ENCODE results near the gene DRC7.

Gene DRC7

GRCh38 chr16:57684626-57685358 is 9.8 kb upstream of the DRC7 start:
- no peak overlapping the region for H3K27ac ChIP-seq (ENCODE audit: low read length)
- H3K9ac ChIP-seq (ENCODE audit: low read length), result no peak overlapping the region
- no peak overlapping the region for H3K4me3 ChIP-seq (ENCODE audit: low read length)
- H3K27me3 ChIP-seq (ENCODE audit: low read depth, low read length), result 0 out of 2 replicates have a peak, but pooled peaks cover 11% of the 10 kb centered on the region
- no peak overlapping the region for H2AFZ ChIP-seq (ENCODE audit: low read depth, low read length)
- no peaks in the 10 kb centered on the region for H3K4me1 ChIP-seq (ENCODE audit: low read length)
- no peak for TF ChIP-seq EZH2phosphoT487 (IDR thresholded peaks at IDR 0.05; ENCODE audit: low read depth)
- TF ChIP-seq, protein P1, sequence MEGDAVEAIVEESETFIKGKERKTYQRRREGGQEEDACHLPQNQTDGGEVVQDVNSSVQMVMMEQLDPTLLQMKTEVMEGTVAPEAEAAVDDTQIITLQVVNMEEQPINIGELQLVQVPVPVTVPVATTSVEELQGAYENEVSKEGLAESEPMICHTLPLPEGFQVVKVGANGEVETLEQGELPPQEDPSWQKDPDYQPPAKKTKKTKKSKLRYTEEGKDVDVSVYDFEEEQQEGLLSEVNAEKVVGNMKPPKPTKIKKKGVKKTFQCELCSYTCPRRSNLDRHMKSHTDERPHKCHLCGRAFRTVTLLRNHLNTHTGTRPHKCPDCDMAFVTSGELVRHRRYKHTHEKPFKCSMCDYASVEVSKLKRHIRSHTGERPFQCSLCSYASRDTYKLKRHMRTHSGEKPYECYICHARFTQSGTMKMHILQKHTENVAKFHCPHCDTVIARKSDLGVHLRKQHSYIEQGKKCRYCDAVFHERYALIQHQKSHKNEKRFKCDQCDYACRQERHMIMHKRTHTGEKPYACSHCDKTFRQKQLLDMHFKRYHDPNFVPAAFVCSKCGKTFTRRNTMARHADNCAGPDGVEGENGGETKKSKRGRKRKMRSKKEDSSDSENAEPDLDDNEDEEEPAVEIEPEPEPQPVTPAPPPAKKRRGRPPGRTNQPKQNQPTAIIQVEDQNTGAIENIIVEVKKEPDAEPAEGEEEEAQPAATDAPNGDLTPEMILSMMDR (IDR thresholded peaks at IDR 0.05; ENCODE audit: low read depth, low read length), result no peak
- no peaks in the 10 kb centered on the region for H3K9me3 ChIP-seq (ENCODE audit: insufficient read depth, low read length)
- no peaks in the 10 kb centered on the region for H3K36me3 ChIP-seq (replicated peaks; ENCODE audit: low read depth, low read length)
- H3K4me2 ChIP-seq (ENCODE audit: low read length), result no peak overlapping the region
- no peaks in the 10 kb centered on the region for H4K20me1 ChIP-seq (ENCODE audit: insufficient read depth, low read length)
- no peaks in the 10 kb centered on the region for H3K79me2 ChIP-seq (ENCODE audit: low read length)

DNA sequence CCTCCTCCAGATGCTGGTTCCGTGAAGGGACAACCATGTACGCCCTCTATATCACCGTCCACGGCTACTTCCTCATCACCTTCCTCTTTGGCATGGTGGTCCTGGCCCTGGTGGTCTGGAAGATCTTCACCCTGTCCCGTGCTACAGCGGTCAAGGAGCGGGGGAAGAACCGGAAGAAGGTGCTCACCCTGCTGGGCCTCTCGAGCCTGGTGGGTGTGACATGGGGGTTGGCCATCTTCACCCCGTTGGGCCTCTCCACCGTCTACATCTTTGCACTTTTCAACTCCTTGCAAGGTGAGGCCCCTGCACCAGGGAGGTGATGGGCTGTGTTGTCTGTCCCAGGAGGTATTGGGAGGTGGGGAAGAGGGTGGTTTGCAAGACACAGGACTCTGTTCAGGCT is 9.0 kb upstream of the DRC7 start:
- H4K20me1 ChIP-seq (ENCODE audit: insufficient read depth, low read length), result no peaks in the 10 kb centered on the region
- H3K4me2 ChIP-seq (ENCODE audit: low read length), result no peak overlapping the region
- no peaks in the 10 kb centered on the region for H3K36me3 ChIP-seq (replicated peaks; ENCODE audit: low read depth, low read length)
- no peak overlapping the region for H3K4me3 ChIP-seq (ENCODE audit: low read length)
- H3K4me1 ChIP-seq (ENCODE audit: low read length), result no peaks in the 10 kb centered on the region
- H3K79me2 ChIP-seq (ENCODE audit: low read length), result no peaks in the 10 kb centered on the region
- no peak overlapping the region for H3K9ac ChIP-seq (ENCODE audit: low read length)
- 0 out of 2 replicates have a peak, but pooled peaks cover 11% of the 10 kb centered on the region for H3K27me3 ChIP-seq (ENCODE audit: low read depth, low read length)
- H2AFZ ChIP-seq (ENCODE audit: low read depth, low read length), result no peak overlapping the region
- TF ChIP-seq, protein P1 (IDR thresholded peaks at IDR 0.05; ENCODE audit: low read depth, low read length), result no peak
- TF ChIP-seq EZH2phosphoT487 (IDR thresholded peaks at IDR 0.05; ENCODE audit: low read depth), result no peak
- no peaks in the 10 kb centered on the region for H3K9me3 ChIP-seq (ENCODE audit: insufficient read depth, low read length)
- no peak overlapping the region for H3K27ac ChIP-seq (ENCODE audit: low read length)

DNA sequence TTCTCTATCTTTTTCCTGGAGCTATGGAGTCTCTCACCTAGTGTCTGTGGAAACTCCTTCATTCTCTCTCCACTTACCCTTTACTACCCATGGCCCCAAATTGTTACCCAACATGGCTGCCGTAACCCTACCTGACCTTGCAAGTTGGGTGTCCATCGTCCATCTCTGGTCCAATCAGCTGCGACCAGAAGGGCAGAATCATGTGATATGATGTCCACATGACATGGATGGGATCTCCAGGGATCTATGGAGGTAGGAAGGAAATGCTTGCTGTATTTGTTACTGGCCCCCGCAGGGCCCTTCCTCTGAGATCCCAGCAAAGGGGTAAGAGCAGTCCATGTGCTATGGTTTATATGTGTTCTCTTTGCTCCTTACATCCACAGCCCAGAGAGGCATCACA is 8.0 kb upstream of the DRC7 start:
- TF ChIP-seq, protein P1 (IDR thresholded peaks at IDR 0.05; ENCODE audit: low read depth, low read length), result no peak
- no peak for TF ChIP-seq EZH2phosphoT487 (IDR thresholded peaks at IDR 0.05; ENCODE audit: low read depth)
- H3K9me3 ChIP-seq (ENCODE audit: insufficient read depth, low read length), result no peaks in the 10 kb centered on the region
- no peaks in the 10 kb centered on the region for H3K36me3 ChIP-seq (replicated peaks; ENCODE audit: low read depth, low read length)
- no peak overlapping the region for H3K27ac ChIP-seq (ENCODE audit: low read length)
- no peaks in the 10 kb centered on the region for H3K79me2 ChIP-seq (ENCODE audit: low read length)
- no peaks in the 10 kb centered on the region for H4K20me1 ChIP-seq (ENCODE audit: insufficient read depth, low read length)
- no peak overlapping the region for H3K4me2 ChIP-seq (ENCODE audit: low read length)
- H3K4me3 ChIP-seq (ENCODE audit: low read length), result no peak overlapping the region
- H3K4me1 ChIP-seq (ENCODE audit: low read length), result no peaks in the 10 kb centered on the region
- no peak overlapping the region for H3K9ac ChIP-seq (ENCODE audit: low read length)
- H3K27me3 ChIP-seq (ENCODE audit: low read depth, low read length), result 0 out of 2 replicates have a peak, but pooled peaks cover 7% of the 10 kb centered on the region
- no peak overlapping the region for H2AFZ ChIP-seq (ENCODE audit: low read depth, low read length)

DNA sequence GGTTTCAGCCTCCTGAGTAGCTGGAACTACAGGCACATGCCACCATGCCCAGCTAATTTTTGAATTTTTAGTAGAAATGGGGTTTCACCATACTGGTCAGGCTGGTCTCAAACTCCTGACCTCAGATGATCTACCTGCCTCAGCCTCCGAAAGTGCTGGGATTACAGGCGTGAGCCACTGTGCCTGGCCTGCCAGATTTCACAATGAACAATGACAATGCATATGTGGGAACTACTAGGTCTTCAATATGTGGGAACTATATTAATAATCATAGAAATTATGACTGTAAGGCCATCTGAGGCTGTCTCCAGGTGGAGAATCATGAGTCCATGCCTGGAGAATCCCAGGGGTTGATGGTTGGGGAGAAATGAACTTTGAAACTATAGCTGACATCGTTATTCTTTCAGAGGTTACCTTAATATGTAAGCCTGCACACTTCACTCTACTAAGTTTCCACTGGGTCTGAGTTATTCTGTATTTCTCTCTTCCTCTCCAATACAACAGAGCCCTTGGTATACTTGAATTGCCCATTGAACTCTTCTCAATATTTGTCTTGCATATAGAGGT is 7.2 kb upstream of the DRC7 start:
- H3K27me3 ChIP-seq (ENCODE audit: low read depth, low read length), result 0 out of 2 replicates have a peak, but pooled peaks cover 7% of the 10 kb centered on the region
- H3K36me3 ChIP-seq (replicated peaks; ENCODE audit: low read depth, low read length), result no peaks in the 10 kb centered on the region
- no peak overlapping the region for H3K4me3 ChIP-seq (ENCODE audit: low read length)
- no peaks in the 10 kb centered on the region for H4K20me1 ChIP-seq (ENCODE audit: insufficient read depth, low read length)
- H3K4me1 ChIP-seq (ENCODE audit: low read length), result no peaks in the 10 kb centered on the region
- H3K79me2 ChIP-seq (ENCODE audit: low read length), result no peaks in the 10 kb centered on the region
- no peak overlapping the region for H3K27ac ChIP-seq (ENCODE audit: low read length)
- no peak for TF ChIP-seq EZH2phosphoT487 (IDR thresholded peaks at IDR 0.05; ENCODE audit: low read depth)
- TF ChIP-seq, protein P1 (IDR thresholded peaks at IDR 0.05; ENCODE audit: low read depth, low read length), result no peak
- H3K9me3 ChIP-seq (ENCODE audit: insufficient read depth, low read length), result no peaks in the 10 kb centered on the region
- H3K4me2 ChIP-seq (ENCODE audit: low read length), result no peak overlapping the region
- no peak overlapping the region for H2AFZ ChIP-seq (ENCODE audit: low read depth, low read length)
- no peak overlapping the region for H3K9ac ChIP-seq (ENCODE audit: low read length)

All from OCI-LY3 (cell line).